Measurements from ENCODE around the gene KRT10.

DNA sequence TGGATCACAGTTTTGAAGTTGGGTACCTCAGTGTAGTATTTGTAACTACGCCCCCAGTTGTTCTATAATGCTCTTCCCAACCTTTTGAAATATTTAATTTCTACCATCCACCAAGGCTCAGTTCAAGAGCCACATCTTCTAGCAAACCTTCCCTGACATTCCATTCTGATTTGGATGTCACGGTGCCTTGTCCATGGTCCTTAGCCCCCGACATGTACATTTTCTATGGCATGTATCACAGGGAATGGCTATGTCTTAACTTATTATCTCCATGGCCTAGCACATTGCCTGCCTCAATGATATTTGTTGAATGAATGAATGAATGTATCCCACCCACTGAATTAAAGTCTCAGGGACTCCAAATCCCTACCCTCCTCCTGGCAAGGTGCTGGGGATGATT is 16.3 kb downstream of the KRT10 start:
- TF ChIP-seq POLR2A (IDR thresholded peaks at IDR 0.05) = no peak
- TF ChIP-seq, protein P1, sequence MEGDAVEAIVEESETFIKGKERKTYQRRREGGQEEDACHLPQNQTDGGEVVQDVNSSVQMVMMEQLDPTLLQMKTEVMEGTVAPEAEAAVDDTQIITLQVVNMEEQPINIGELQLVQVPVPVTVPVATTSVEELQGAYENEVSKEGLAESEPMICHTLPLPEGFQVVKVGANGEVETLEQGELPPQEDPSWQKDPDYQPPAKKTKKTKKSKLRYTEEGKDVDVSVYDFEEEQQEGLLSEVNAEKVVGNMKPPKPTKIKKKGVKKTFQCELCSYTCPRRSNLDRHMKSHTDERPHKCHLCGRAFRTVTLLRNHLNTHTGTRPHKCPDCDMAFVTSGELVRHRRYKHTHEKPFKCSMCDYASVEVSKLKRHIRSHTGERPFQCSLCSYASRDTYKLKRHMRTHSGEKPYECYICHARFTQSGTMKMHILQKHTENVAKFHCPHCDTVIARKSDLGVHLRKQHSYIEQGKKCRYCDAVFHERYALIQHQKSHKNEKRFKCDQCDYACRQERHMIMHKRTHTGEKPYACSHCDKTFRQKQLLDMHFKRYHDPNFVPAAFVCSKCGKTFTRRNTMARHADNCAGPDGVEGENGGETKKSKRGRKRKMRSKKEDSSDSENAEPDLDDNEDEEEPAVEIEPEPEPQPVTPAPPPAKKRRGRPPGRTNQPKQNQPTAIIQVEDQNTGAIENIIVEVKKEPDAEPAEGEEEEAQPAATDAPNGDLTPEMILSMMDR (IDR thresholded peaks at IDR 0.05) = no peak

All from Peyer's patch (tissue), 4 donors.